Endodermal cell (in vitro differentiated cells): ENCODE data around the gene TMEM175. TPM values are rescaled to one million over a fixed set of nuclear protein-coding genes. Genes with fewer than 3 reads are reported as not detected.
A peak's percentile ranks its signal among the peaks of the same experiment; 100 is the strongest.

ENCODE experiments used
- DNase-seq: peaks from one replicate; pipeline ENCODE4 v3.0.0-alpha.2; 2017
- H3K27ac ChIP-seq: 2 replicates; pipeline ENCODE4 v1.5.1; 2013; ENCODE audit warnings: mild to moderate bottlenecking, low read depth, low read length, moderate library complexity
- H3K27me3 ChIP-seq: 2 replicates; pipeline ENCODE4 v1.6.1; 2013; ENCODE audit warnings: mild to moderate bottlenecking, low read length, moderate library complexity; ENCODE audit not compliant: insufficient read depth, control insufficient read depth, poor library complexity, severe bottlenecking
- H3K36me3 ChIP-seq: 2 replicates; pipeline ENCODE4 v1.7.0; 2013; ENCODE audit warnings: mild to moderate bottlenecking, low read length, moderate library complexity; ENCODE audit not compliant: control insufficient read depth, insufficient read depth
- H3K4me1 ChIP-seq: one replicate; pipeline ENCODE4 v1.7.0; 2013; ENCODE audit warnings: low read length; ENCODE audit not compliant: control insufficient read depth, insufficient read depth
- H3K4me3 ChIP-seq: 2 replicates; pipeline ENCODE4 v1.5.1; 2013; ENCODE audit warnings: mild to moderate bottlenecking, low read length, moderate library complexity
- H3K9ac ChIP-seq: 2 replicates; pipeline ENCODE4 v1.6.1; 2013; ENCODE audit warnings: mild to moderate bottlenecking, low read length, moderate library complexity; ENCODE audit not compliant: poor library complexity, severe bottlenecking; ENCODE audit errors: extremely low read depth
- H3K9me3 ChIP-seq: 2 replicates; pipeline ENCODE4 v1.6.1; 2013; ENCODE audit warnings: mild to moderate bottlenecking, low read length, moderate library complexity; ENCODE audit not compliant: control insufficient read depth
- H3K27ac Mint-ChIP-seq: 2 replicates; pipeline ENCODE4 v1.8.0; 2020; ENCODE audit warnings: mixed read lengths
- H3K27me3 Mint-ChIP-seq: 2 replicates; pipeline ENCODE4 v1.8.0; 2021; ENCODE audit warnings: mild to moderate bottlenecking, mixed read lengths; ENCODE audit not compliant: insufficient read depth
- H3K36me3 Mint-ChIP-seq: 2 replicates; pipeline ENCODE4 v1.8.0; 2020; ENCODE audit warnings: low read depth, mixed read lengths
- H3K4me1 Mint-ChIP-seq: 2 replicates; pipeline ENCODE4 v1.8.0; 2020; ENCODE audit warnings: mixed read lengths
- H3K4me3 Mint-ChIP-seq: 2 replicates; pipeline ENCODE4 v1.8.0; 2020; ENCODE audit warnings: mild to moderate bottlenecking, moderate library complexity, mixed read lengths
- H3K9me3 Mint-ChIP-seq: 2 replicates; pipeline ENCODE4 v1.8.0; 2020; ENCODE audit warnings: mild to moderate bottlenecking, mixed read lengths
- CTCF ChIP-seq: fragments of 200-600 bp; sonication (generic); conservative IDR thresholded peaks from 2 replicates; pipeline ENCODE4 v1.5.0; 2021; ENCODE audit warnings: antibody characterized with exemption, mild to moderate bottlenecking
- WGBS, 2 experiments: methylation state at CpG; one replicate each; pipeline versions ENCODE4 v1.1.5 to v1.1.7; 2013; ENCODE audit warnings: missing lambda C conversion rate in 2 of 2, mixed read lengths in 1 of 2; ENCODE audit not compliant: insufficient coverage in 1 of 2, insufficient read length in 1 of 2; 5-methylcytosine and 5-hydroxymethylcytosine counted together
- total RNA-seq, 2 donors: library from RNA; stranded (reverse); fragmentation: NEBNext Ultra II Directional in 1 of 2; extraction: Animal tissue kit (Norgen Biotek cat#: 25700) in 1 of 2; gene quantifications; 2 replicates in 1 of 2; 3 replicates in 1 of 2; pipeline ENCODE4 v1.2.1, GENCODE V29; 2021

The TMEM175 gene
- total RNA-seq, 2 donors from 2014 or later: 15.9 to 23.0 TPM

GRCh38 chr4:966266-967112 lies 34.2 kb downstream of the TMEM175 start:
- peaks cover 10% of the 10 kb centered on the region for H3K36me3 Mint-ChIP-seq
- no peak for TF ChIP-seq CTCF
- DNase-seq: no peak
- 86 to 91% methylated on average over 33 to 48 of the region's 48 CpGs for WGBS, 2 experiments
- H3K27me3 Mint-ChIP-seq: peaks cover 15% of the 10 kb centered on the region
- H3K4me3 Mint-ChIP-seq: no peak overlapping the region
- peaks cover 8% of the 10 kb centered on the region for H3K4me1 Mint-ChIP-seq
- no peaks in the 10 kb centered on the region for H3K36me3 ChIP-seq
- H3K4me3 ChIP-seq: no peak overlapping the region
- no peaks in the 10 kb centered on the region for H3K9me3 ChIP-seq
- H3K27ac Mint-ChIP-seq: no peak overlapping the region
- no peak overlapping the region for H3K9ac ChIP-seq
- no peaks in the 10 kb centered on the region for H3K9me3 Mint-ChIP-seq
- no peaks in the 10 kb centered on the region for H3K27me3 ChIP-seq
- H3K27ac ChIP-seq: no peak overlapping the region
- H3K4me1 ChIP-seq: no peaks in the 10 kb centered on the region

- H3K4me3 Mint-ChIP-seq: no peak overlapping the region
- Histone ChIP-seq H3K9me3 (no peaks in the 10 kb centered on the region), H3K4me1 (no peaks in the 10 kb centered on the region), H3K4me3 (no peak overlapping the region), H3K9ac (no peak overlapping the region), H3K36me3 (no peaks in the 10 kb centered on the region), H3K27me3 (peaks cover 9% of the 10 kb centered on the region), H3K27ac (no peak overlapping the region)
- H3K27ac Mint-ChIP-seq: no peak overlapping the region
- WGBS, 2 experiments: 60 to 62% methylated on average over 38 to 75 of the region's 76 CpGs
- H3K36me3 Mint-ChIP-seq: peaks cover 6% of the 10 kb centered on the region
- peaks cover 18% of the 10 kb centered on the region for H3K27me3 Mint-ChIP-seq
- no peak for TF ChIP-seq CTCF
- peak; percentile 71 for DNase-seq
- peaks cover 8% of the 10 kb centered on the region for H3K4me1 Mint-ChIP-seq
- H3K9me3 Mint-ChIP-seq: no peaks in the 10 kb centered on the region
Measured at GRCh38 chr4:967113-968104, 35.1 kb downstream of the TMEM175 start.

- H3K36me3 Mint-ChIP-seq: peaks cover 6% of the 10 kb centered on the region
Measured at GRCh38 chr4:968221-968620, 36.0 kb downstream of the TMEM175 start.

More at GRCh38 chr4:968221-968620, 36.0 kb downstream of the TMEM175 start:
- no peak for TF ChIP-seq CTCF
- Histone ChIP-seq H3K9me3 (no peaks in the 10 kb centered on the region), H3K27ac (no peak overlapping the region), H3K27me3 (peaks cover 9% of the 10 kb centered on the region), H3K4me3 (no peak overlapping the region), H3K4me1 (no peaks in the 10 kb centered on the region), H3K36me3 (no peaks in the 10 kb centered on the region), H3K9ac (no peak overlapping the region)
- Mint-ChIP-seq H3K4me1 (peaks cover 8% of the 10 kb centered on the region), H3K9me3 (no peaks in the 10 kb centered on the region), H3K27ac (no peak overlapping the region), H3K4me3 (no peak overlapping the region), H3K27me3 (peaks cover 18% of the 10 kb centered on the region)
- WGBS, 2 experiments: 52 to 61% methylated on average over 5 to 23 of the region's 24 CpGs
- no peak for DNase-seq
